GM20431 (cell line): ENCODE data around the gene MTHFD1L.
"Not testable (repeated sequence)": the region's sequence is repeated elsewhere in the genome, so short reads cannot be mapped to it uniquely, and the experiment has no call there.

Experiments used
- in situ Hi-C: fragments of 300-500 bp; cut with MseI, MboI; formaldehyde crosslinking; loops from one replicate; pipeline ENCODE4 v1.15.0; 2020; ENCODE audit warnings: low sequenced_read_pairs; ENCODE audit not compliant: unreplicated experiment

MTHFD1L gene

DNA sequence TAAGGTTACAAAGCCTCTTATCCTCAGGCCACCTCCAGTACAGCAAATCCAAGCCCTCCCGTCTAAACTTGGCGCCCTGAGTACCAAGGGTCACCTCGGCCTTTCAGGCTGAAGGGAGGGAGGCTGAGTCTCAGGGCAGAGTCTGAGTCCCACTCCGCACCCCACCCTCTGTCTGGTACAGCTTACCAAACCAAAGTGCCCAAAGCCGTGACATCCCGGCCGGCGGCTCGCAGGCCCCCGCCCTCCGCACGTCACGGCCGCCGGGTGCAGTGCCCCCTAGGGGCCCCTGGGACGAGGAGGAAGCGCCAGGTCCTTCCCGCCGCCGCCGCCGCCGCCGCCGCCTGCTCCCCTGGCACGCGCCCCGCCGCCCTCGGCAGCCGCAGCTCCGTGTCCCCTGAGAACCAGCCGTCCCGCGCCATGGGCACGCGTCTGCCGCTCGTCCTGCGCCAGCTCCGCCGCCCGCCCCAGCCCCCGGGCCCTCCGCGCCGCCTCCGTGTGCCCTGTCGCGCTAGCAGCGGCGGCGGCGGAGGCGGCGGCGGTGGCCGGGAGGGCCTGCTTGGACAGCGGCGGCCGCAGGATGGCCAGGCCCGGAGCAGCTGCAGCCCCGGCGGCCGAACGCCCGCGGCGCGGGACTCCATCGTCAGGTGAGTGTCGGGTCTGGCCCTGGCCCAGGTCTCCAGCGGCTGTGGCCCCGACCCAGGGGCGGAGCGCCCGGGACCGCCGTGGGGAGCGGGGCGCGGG, at the start of gene MTHFD1L:
TSS of gene MTHFD1L (plus strand) at position 297 of the 741 bp plus-strand sequence. CDS start at position 418, 121 bp downstream.
- in situ Hi-C loops = no loop called here

GRCh38 chr6:150816554-150816953, 48.9 kb upstream of the MTHFD1L start:
- in situ Hi-C loops = loop anchor here (10.0 to 25.0 kb wide), 2 partner anchors 402 to 754 kb away; partner anchors contain the start of gene ULBP3

- in situ Hi-C loops = loop anchor here (25.0 kb wide), 1 partner anchor 761 kb away; the partner anchor contains the start of gene ULBP3
Observed at GRCh38 chr6:150822932-150823331, 42.6 kb upstream of the MTHFD1L start.

DNA sequence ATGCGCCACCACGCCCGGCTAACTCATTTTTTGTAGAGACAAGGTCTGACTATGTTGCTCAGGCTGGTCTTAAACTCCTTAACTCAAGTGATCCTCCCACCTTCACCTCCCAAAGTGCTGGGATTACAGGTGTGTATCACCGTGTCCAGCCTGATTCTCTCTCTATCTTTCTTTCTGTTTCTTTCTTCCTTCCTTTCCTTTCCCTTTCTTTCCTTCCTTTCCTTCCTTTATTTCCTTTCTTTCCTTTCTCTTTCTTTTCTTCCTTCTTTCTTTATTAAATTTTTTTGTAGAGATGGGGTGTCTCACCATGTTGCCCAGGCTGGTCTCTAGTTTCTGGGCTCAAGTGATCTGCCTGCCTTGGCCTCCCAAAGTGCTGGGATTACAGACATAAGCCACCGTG, 38.7 kb upstream of the MTHFD1L start:
- in situ Hi-C loops = no loop called here

DNA sequence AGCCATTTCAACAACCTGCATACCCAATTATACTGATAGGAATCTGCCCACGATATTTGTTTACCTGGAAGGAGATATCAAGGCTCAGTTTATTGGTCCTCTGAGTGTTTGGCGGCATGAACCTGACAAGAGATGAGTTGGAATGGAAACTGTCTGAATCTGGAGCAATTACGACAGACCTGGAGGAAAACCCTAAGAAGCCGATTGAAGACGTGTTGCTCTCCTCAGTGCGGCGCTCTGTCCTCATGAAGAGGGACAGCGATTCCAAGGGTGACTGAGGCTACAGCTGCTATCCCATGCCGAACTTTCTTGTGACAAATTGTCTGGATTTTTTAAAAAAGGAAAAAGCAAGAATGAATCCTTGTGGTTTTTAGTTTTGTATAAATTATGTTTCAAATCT, 37.4 kb upstream of the MTHFD1L start:
- in situ Hi-C loops = not testable (repeated sequence)

- in situ Hi-C loops = no loop called here
Observed at GRCh38 chr6:150830439-150831165, 34.9 kb upstream of the MTHFD1L start.

DNA sequence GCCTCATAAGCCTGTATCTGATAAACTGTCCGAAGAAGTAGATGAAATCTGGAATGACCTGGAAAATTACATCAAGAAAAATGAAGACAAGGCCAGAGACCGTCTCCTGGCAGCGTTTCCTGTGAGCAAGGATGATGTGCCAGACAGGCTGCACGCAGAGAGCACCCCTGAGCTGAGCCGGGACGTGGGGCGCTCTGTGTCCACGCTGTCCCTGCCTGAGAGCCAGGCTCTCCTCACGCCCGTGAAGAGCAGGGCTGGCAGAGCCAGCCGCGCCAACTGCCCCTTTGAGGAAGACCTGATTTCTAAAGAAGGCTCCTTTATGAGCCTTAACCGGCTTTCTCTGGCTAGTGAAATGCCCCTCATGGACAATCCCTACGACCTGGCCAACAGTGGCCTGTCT, 33.9 kb upstream of the MTHFD1L start:
- in situ Hi-C loops = no loop called here

- in situ Hi-C loops = no loop called here
Observed at GRCh38 chr6:150835620-150836019, 29.9 kb upstream of the MTHFD1L start.

DNA sequence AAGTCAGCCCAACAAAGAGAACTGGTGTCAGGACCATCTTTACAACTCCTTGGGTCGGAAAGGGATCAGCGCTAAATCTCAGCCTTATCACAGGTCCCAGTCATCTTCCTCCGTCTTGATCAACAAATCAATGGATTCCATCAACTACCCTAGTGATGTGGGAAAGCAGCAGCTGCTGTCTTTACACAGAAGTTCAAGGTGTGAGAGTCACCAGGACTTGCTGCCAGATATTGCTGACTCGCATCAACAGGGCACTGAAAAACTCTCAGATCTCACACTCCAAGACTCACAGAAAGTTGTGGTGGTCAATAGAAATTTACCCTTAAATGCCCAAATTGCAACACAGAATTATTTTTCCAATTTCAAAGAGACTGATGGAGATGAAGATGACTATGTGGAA, 25.3 kb upstream of the MTHFD1L start:
- in situ Hi-C loops = no loop called here

GRCh38 chr6:150841189-150841588, 24.3 kb upstream of the MTHFD1L start:
- in situ Hi-C loops = no loop called here

GRCh38 chr6:150841697-150842096, 23.8 kb upstream of the MTHFD1L start:
- in situ Hi-C loops = no loop called here

DNA sequence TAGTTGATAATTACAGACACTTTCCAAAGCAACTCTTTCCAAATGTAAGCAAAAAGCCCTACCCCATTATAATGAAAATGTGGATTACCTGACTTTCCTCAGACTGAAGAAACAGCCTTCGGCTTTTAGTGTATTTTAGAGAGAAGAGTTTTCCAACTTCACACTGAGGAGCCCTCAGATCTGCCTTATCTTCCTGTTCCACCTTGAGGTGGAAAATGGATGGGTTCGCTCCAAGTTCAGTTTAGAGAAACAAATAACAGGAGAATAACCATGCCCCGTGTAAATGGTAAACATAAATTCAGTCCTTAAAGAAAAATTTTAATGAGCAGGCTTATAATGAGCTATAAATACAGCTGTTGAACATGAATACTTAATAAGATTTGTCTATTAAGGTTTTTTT, 21.1 kb upstream of the MTHFD1L start:
- in situ Hi-C loops = no loop called here

GRCh38 chr6:150846641-150847040, 18.9 kb upstream of the MTHFD1L start:
- in situ Hi-C loops = no loop called here

GRCh38 chr6:150848400-150848799, 17.1 kb upstream of the MTHFD1L start:
- in situ Hi-C loops = no loop called here

GRCh38 chr6:150854392-150854791, 11.1 kb upstream of the MTHFD1L start:
- in situ Hi-C loops = not testable (repeated sequence)

- in situ Hi-C loops = not testable (repeated sequence)
Observed at GRCh38 chr6:150855171-150855570, 10.3 kb upstream of the MTHFD1L start.

DNA sequence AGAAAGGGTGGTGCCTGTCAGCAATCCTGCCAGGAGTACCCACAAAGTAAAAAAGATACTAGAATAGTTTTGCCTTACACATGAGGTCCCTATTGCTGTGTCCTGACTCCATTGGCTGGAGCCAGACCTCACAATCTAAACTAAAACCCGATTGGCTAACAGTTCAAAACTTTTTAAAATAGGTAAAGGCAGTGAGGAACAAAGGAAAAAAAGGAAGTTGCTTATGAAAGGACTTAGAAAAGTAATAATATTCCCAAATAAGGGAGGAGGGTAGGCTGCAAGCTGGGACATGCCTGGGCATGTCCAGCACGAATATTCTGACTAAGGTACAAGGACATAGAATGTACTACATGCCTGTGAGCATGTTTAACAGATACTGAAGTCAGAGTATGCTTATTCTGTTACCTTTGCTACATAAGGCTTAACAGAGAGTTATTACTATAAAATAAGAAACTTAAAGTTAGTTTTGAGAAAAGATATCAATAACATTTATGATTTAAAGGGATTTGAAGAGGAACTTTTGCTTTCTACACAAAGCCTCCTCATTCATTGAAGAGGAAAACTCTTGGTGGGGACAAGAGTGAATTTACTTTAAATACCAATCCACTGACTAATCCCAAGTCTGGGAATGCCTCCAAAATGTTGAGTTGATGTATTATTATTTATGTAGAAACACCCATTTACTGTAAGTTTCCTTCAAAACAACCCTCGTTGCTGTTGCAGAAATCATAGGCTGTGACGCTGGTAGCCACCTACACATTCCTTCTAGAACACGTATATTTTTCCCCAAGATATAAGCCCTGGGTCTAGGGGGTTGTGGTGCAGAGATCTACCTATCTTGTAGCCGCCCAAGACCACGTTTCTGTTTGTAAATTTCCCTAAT, 8.2 kb upstream of the MTHFD1L start:
- in situ Hi-C loops = no loop called here

DNA sequence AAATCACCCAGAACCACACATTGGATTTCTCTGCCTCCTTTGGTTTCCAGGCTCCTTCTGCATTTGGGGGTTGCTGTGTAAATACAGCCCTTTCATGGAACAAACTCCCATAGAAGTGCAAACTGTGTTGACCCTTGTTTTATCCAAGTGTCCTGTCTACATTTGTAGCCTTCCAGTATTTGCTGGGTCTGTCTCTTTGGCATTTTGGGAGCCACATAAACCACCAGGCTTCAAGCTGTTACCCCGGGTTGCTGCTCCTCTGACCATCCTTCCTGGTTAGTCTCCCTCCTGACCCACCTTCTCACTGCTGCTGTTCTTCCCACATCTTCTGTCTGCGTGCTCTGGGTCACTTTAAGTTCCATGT, 7.6 kb upstream of the MTHFD1L start:
- in situ Hi-C loops = no loop called here

- in situ Hi-C loops = not testable (repeated sequence)
Observed at GRCh38 chr6:150861448-150862168, 3.9 kb upstream of the MTHFD1L start.
